Suprapubic skin (tissue), 4 donors: ENCODE data around the gene FEZF2. TPM values are rescaled to one million over a fixed set of nuclear protein-coding genes. Genes with fewer than 3 reads are reported as not detected.

Experiments used
- DNase-seq, 2 donors: peaks; one replicate each; pipeline ENCODE4 v3.0.0-alpha.2; 2019; ENCODE audit warnings: low spot score in 2 of 2
- H3K27ac ChIP-seq: fragments of 200-600 bp; sonication (generic); one replicate; pipeline ENCODE4 v1.5.1; 2019
- H3K27me3 ChIP-seq: fragments of 200-600 bp; sonication (generic); one replicate; pipeline ENCODE4 v1.5.1; 2019
- H3K36me3 ChIP-seq: fragments of 200-600 bp; sonication (generic); one replicate; pipeline ENCODE4 v1.5.1; 2019
- H3K4me1 ChIP-seq: fragments of 200-600 bp; sonication (generic); one replicate; pipeline ENCODE4 v1.5.1; 2019
- H3K4me3 ChIP-seq: fragments of 200-600 bp; sonication (generic); one replicate; pipeline ENCODE4 v1.5.1; 2019; ENCODE audit warnings: mild to moderate bottlenecking
- H3K9me3 ChIP-seq: fragments of 200-600 bp; sonication (generic); one replicate; pipeline ENCODE4 v1.5.1; 2019
- EP300 ChIP-seq: sonication (generic); formaldehyde crosslinking; IDR thresholded peaks from one replicate; pipeline ENCODE4 v1.6.1; 2017; ENCODE audit warnings: antibody characterized with exemption
- POLR2A ChIP-seq, 2 donors: fragments of 450-650 bp; IDR thresholded peaks; one replicate each; pipeline ENCODE4 v1.6.1; 2017; ENCODE audit warnings: antibody characterized with exemption in 2 of 2, mild to moderate bottlenecking in 2 of 2, moderate library complexity in 2 of 2
- POLR2AphosphoS5 ChIP-seq, 3 donors: sonication (generic); formaldehyde crosslinking; IDR thresholded peaks; one replicate each; pipeline ENCODE4 v1.6.1; 2017; ENCODE audit warnings: antibody characterized with exemption in 3 of 3
- WGBS: methylation state at CpG from one replicate; pipeline ENCODE4 v1.1.5; 2018; 5-methylcytosine and 5-hydroxymethylcytosine counted together
- total RNA-seq, 4 donors: library from RNA; depleted of rRNA; stranded (reverse); fragments of >200 nt; gene quantifications; one replicate each; pipeline ENCODE4 v1.1.0, GENCODE V29; 2016
- TF ChIP-seq, protein P1 (sequence below), 2 donors: fragments of 200-600 bp in 1 of 2; fragments of 450-650 bp in 1 of 2; sonication (generic) in 1 of 2; IDR thresholded peaks; one replicate each; pipeline ENCODE4 v1.5.1; 2016 to 2019; ENCODE audit warnings: antibody characterized with exemption in 2 of 2, mild to moderate bottlenecking in 1 of 2, moderate library complexity in 1 of 2

Gene FEZF2
- total RNA-seq, 4 donors from 2014 or later, result not detected

GRCh38 chr3:62370112-62370857, 3.1 kb downstream of the FEZF2 start:
- Histone ChIP-seq H3K4me1 (peaks cover 63% of the 10 kb centered on the region), H3K27ac (no peak overlapping the region), H3K27me3 (peaks cover 100% of the 10 kb centered on the region), H3K4me3 (no peak overlapping the region), H3K9me3 (no peaks in the 10 kb centered on the region), H3K36me3 (no peaks in the 10 kb centered on the region)
- DNase-seq, result no peak
- TF ChIP-seq POLR2AphosphoS5 (IDR thresholded peaks at IDR 0.05) (no peak), POLR2A (IDR thresholded peaks at IDR 0.05) (no peak), EP300 (no peak)
- TF ChIP-seq, protein P1, sequence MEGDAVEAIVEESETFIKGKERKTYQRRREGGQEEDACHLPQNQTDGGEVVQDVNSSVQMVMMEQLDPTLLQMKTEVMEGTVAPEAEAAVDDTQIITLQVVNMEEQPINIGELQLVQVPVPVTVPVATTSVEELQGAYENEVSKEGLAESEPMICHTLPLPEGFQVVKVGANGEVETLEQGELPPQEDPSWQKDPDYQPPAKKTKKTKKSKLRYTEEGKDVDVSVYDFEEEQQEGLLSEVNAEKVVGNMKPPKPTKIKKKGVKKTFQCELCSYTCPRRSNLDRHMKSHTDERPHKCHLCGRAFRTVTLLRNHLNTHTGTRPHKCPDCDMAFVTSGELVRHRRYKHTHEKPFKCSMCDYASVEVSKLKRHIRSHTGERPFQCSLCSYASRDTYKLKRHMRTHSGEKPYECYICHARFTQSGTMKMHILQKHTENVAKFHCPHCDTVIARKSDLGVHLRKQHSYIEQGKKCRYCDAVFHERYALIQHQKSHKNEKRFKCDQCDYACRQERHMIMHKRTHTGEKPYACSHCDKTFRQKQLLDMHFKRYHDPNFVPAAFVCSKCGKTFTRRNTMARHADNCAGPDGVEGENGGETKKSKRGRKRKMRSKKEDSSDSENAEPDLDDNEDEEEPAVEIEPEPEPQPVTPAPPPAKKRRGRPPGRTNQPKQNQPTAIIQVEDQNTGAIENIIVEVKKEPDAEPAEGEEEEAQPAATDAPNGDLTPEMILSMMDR (IDR thresholded peaks at IDR 0.05), result no peak
- 7% methylated on average over 42 of the region's 46 CpGs for WGBS

- no peak for DNase-seq
- TF ChIP-seq POLR2AphosphoS5 (IDR thresholded peaks at IDR 0.05), result no peak
- no peak for TF ChIP-seq EP300
- no peak for TF ChIP-seq POLR2A (IDR thresholded peaks at IDR 0.05)
- TF ChIP-seq, protein P1 (IDR thresholded peaks at IDR 0.05), result no peak
- Histone ChIP-seq H3K9me3 (no peaks in the 10 kb centered on the region), H3K4me3 (peak overlapping the region; percentile 38), H3K27me3 (peaks cover 96% of the 10 kb centered on the region), H3K27ac (no peak overlapping the region), H3K4me1 (peaks cover 60% of the 10 kb centered on the region), H3K36me3 (no peaks in the 10 kb centered on the region)
- 2% methylated on average over 10 of the region's 12 CpGs for WGBS
Observed at GRCh38 chr3:62369476-62369743, 3.9 kb downstream of the FEZF2 start.

DNA sequence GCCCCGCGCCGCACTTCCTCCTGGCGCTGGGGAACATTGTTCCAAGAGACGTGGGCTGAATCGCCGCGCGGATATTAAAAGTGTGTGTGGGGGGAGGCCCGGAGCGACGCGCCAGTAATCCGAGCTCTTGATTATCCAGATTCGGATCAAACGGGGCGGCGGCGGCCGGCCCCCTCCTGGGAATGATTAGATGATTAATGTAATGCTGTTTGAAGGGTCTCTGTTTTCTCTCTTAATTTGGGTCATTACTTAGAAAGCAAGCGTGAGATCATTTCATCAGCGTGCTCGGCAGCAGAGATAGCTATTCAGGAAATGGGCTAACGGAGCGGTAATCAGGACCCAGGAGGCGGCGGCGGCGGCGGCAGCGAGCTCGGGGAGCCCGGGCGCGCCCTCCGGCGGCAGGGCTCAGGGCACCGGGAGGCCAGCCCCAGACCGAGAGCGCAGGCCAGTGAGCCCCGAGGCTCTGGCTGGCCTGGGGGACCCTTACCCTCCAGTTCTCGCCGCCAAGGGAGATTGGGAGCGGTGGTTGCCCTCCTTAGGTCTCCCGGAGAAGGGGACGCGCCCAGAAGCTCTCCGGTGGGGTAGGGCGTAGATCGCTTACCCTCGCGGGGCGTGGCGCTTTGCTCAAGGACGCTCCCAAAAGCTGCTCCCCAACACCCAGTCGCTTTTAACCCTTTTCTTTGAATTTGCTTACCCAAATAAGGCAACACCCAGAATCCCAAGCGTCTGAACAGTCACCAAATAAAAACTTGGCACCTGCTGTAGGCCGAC, 4.5 kb downstream of the FEZF2 start:
- Histone ChIP-seq H3K4me1 (peaks cover 55% of the 10 kb centered on the region), H3K4me3 (peak overlapping the region; percentile 38), H3K36me3 (no peaks in the 10 kb centered on the region), H3K9me3 (no peaks in the 10 kb centered on the region), H3K27ac (no peak overlapping the region), H3K27me3 (peaks cover 91% of the 10 kb centered on the region)
- DNase-seq, result no peak
- 4% methylated on average over 32 of the region's 58 CpGs for WGBS
- no peak for TF ChIP-seq EP300

DNA sequence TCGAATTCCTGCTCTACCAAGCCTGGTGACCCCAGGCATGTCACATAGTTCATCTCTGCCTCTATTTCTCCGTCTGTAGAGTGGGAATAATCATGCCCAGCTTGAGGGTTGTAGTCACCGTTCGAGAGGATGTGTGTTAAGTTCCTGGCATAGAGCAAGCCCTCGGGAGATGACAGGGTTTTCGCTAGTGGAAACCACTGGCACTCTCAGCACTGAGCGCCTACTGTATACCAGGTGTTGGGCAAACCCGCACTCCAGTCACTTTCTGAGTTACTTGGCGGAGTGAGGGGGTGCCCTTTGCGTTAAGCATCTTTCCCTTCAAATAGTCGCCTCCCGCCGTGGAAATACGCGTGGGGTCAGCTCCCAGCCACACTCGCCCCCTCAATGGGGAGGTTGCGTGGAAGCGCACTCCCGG, 5.1 kb downstream of the FEZF2 start:
- 0% methylated on average over 2 of the region's 19 CpGs for WGBS
- TF ChIP-seq POLR2A (IDR thresholded peaks at IDR 0.05) (no peak), POLR2AphosphoS5 (IDR thresholded peaks at IDR 0.05) (no peak), EP300 (no peak)
- TF ChIP-seq, protein P1 (IDR thresholded peaks at IDR 0.05), result no peak
- Histone ChIP-seq H3K27me3 (peaks cover 85% of the 10 kb centered on the region), H3K36me3 (no peaks in the 10 kb centered on the region), H3K4me1 (peaks cover 49% of the 10 kb centered on the region), H3K9me3 (no peaks in the 10 kb centered on the region), H3K4me3 (peak overlapping the region; percentile 38), H3K27ac (no peak overlapping the region)
- DNase-seq, result no peak

GRCh38 chr3:62367763-62368195, 5.6 kb downstream of the FEZF2 start:
- WGBS, result 6% methylated on average over 25 of the region's 25 CpGs
- TF ChIP-seq, protein P1 (IDR thresholded peaks at IDR 0.05), result no peak
- TF ChIP-seq POLR2A (IDR thresholded peaks at IDR 0.05) (no peak), POLR2AphosphoS5 (IDR thresholded peaks at IDR 0.05) (no peak), EP300 (no peak)
- Histone ChIP-seq H3K9me3 (no peaks in the 10 kb centered on the region), H3K27me3 (peaks cover 84% of the 10 kb centered on the region), H3K27ac (no peak overlapping the region), H3K4me1 (peaks cover 44% of the 10 kb centered on the region), H3K36me3 (no peaks in the 10 kb centered on the region), H3K4me3 (no peak overlapping the region)
- no peak for DNase-seq
